Fibroblast of villous mesenchyme (primary cell): ENCODE measurements around the gene FUS. TPM values are rescaled to one million over a fixed set of nuclear protein-coding genes. Genes with fewer than 3 reads are reported as not detected.

ENCODE experiments used
- DNase-seq: peaks from one replicate; pipeline ENCODE4 v3.0.0-alpha.2; 2010; ENCODE audit warnings: low read depth
- H3K4me3 ChIP-seq: 2 replicates; pipeline ENCODE4 v1.5.1; 2011; ENCODE audit warnings: low read depth, mild to moderate bottlenecking, low read length
- CTCF ChIP-seq: IDR thresholded peaks from 2 replicates; pipeline ENCODE4 v1.5.1; 2012; ENCODE audit warnings: low read depth, mild to moderate bottlenecking, low read length; ENCODE audit not compliant: insufficient read depth
- small RNA-seq: library from RNA; depleted of rRNA; stranded (forward); fragments of <200 nt; gene quantifications from one replicate; pipeline ENCODE3, GENCODE V24; 2012
- total RNA-seq: library from RNA; depleted of rRNA; stranded (reverse); fragments of >200 nt; gene quantifications from 2 replicates; pipeline ENCODE4 v1.2.3, GENCODE V29; 2012

FUS gene
- total RNA-seq, 1 donor = 54.4 TPM

DNA sequence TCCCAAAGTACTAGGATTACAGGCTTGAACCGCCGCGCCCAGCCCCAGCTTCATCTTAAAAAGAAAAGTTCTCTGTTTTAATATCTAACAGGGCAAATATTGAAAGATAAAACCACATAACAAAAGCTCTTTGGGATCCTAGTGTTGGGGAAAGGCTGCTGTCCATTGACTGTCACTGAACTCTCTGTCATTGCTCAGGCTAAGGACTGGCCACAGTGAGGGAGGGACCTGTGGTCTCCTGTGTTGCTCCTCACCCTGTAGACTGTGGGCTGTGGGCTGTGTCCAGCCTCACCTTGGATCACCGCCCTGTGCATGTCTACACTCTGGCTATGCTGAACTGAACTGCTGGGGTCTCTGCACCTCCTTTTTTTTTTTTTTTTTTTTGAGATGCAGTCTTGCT is 48.3 kb downstream of the FUS start:
- no peak for TF ChIP-seq CTCF
- no peak for DNase-seq
- no peak overlapping the region for H3K4me3 ChIP-seq

- H3K4me3 ChIP-seq = no peak overlapping the region
- no peak for TF ChIP-seq CTCF
- DNase-seq = no peak
These were observed 49.6 kb downstream of the FUS start for GRCh38 chr16:31229501-31229900.

- TF ChIP-seq CTCF = no peak
- H3K4me3 ChIP-seq = no peak overlapping the region
- no peak for DNase-seq
These were observed 58.1 kb downstream of the FUS start for GRCh38 chr16:31238041-31238440.

Small RNA genes lying within 50 kb of the gene (small RNA-seq; reads per million reads assigned to genes)
- gene AC009088.4 = not detected
- gene NDUFA3P6 = not detected

Other genes starting within 250 kb of the FUS start
- 43.6 and 45.7 TPM in 2 replicates for gene ORAI3, start 231.1 kb upstream of the FUS start, total RNA-seq
- 3.5 and 8.1 TPM in 2 replicates for gene SETD1A, start 222.4 kb upstream of the FUS start, total RNA-seq
- 24.8 and 26.8 TPM in 2 replicates for gene HSD3B7, start 194.9 kb upstream of the FUS start, total RNA-seq
- gene STX1B, start 169.5 kb upstream of the FUS start, total RNA-seq = 2.2 and 2.6 TPM in 2 replicates
- 15.5 and 24.2 TPM in 2 replicates for gene STX4, start 146.6 kb upstream of the FUS start, total RNA-seq
- gene ZNF668, start 105.9 kb upstream of the FUS start, total RNA-seq = 16.0 and 27.1 TPM in 2 replicates
- gene ZNF646, start 105.7 kb upstream of the FUS start, total RNA-seq = 13.4 and 15.8 TPM in 2 replicates
- gene PRSS53, start 91.2 kb upstream of the FUS start, total RNA-seq = 1.7 and 1.9 TPM in 2 replicates
- 68.2 and 76.0 TPM in 2 replicates for gene VKORC1, start 85.3 kb upstream of the FUS start, total RNA-seq
- 28.1 and 34.1 TPM in 2 replicates for gene BCKDK, start 71.8 kb upstream of the FUS start, total RNA-seq
- 23.8 and 24.6 TPM in 2 replicates for gene KAT8, start 62.5 kb upstream of the FUS start, total RNA-seq
- under 0.01 TPM in 1 of 2 replicates, not detected in the other for gene PRSS8, start 44.4 kb upstream of the FUS start, total RNA-seq
- gene PRSS36, start 30.1 kb upstream of the FUS start, total RNA-seq = under 0.01 and 0.32 TPM in 2 replicates
- 85.9 and 176 TPM in 2 replicates for gene PYCARD, start 22.6 kb downstream of the FUS start, total RNA-seq
- gene TRIM72, start 34.0 kb downstream of the FUS start, total RNA-seq = not detected in 2 replicates
- not detected in 2 replicates for gene PYDC1, start 37.0 kb downstream of the FUS start, total RNA-seq
- not detected in 2 replicates for gene ITGAM, start 79.8 kb downstream of the FUS start, total RNA-seq
- gene ITGAX, start 175.0 kb downstream of the FUS start, total RNA-seq = not detected in 2 replicates
- not detected in 2 replicates for gene ITGAD, start 213.2 kb downstream of the FUS start, total RNA-seq
- gene COX6A2, start 248.2 kb downstream of the FUS start, total RNA-seq = not detected in 2 replicates